Stimulated activated CD4-positive, alpha-beta T cell treated with anti-CD3 and anti-CD28 coated beads, Interleukin-1b, Interleukin-23, amount 100 ng/mL, for 24 hours (primary cell): ENCODE data around the gene ACAD9.

Source experiments
- DNase-seq, 4 experiments: peaks; one replicate each; pipeline ENCODE4 v3.0.0-alpha.2; 2020; ENCODE audit warnings: low read depth in 4 of 4, low spot score in 1 of 4

The ACAD9 gene

GRCh38 chr3:128933213-128933921 lies 53.9 kb downstream of the ACAD9 start:
- DNase-seq: no peak

- no peak for DNase-seq
Measured at GRCh38 chr3:128933922-128934253, 54.5 kb downstream of the ACAD9 start.

- DNase-seq: no peak
Measured at GRCh38 chr3:128935922-128936321, 56.5 kb downstream of the ACAD9 start.

- DNase-seq: no peak
Measured at GRCh38 chr3:128936341-128936740, 56.9 kb downstream of the ACAD9 start.

- no peak for DNase-seq
Measured at GRCh38 chr3:128940252-128940651, 60.8 kb downstream of the ACAD9 start.

GRCh38 chr3:128942161-128942952 lies 62.9 kb downstream of the ACAD9 start:
- no peak for DNase-seq

- no peak for DNase-seq
Measured at GRCh38 chr3:128945041-128945877, 65.8 kb downstream of the ACAD9 start.

- DNase-seq: no peak
Measured at GRCh38 chr3:128945878-128946175, 66.4 kb downstream of the ACAD9 start.

GRCh38 chr3:128946411-128946810 lies 67.0 kb downstream of the ACAD9 start:
- DNase-seq: no peak

GRCh38 chr3:128949158-128949557 lies 69.7 kb downstream of the ACAD9 start:
- no peak for DNase-seq

GRCh38 chr3:128950223-128950938 lies 71.0 kb downstream of the ACAD9 start:
- no peak for DNase-seq

- DNase-seq: no peak
Measured at GRCh38 chr3:128956440-128956839, 77.0 kb downstream of the ACAD9 start.
